Activated CD8-positive, alpha-beta memory T cell treated with anti-CD3 and anti-CD28 coated beads for 36 hours (primary cell): ENCODE measurements around the gene EFHC1. TPM values are rescaled to one million over a fixed set of nuclear protein-coding genes. Genes with fewer than 3 reads are reported as not detected.

ENCODE experiments used
- CTCF ChIA-PET: fragments of 350-600 bp; sonication (Branson Sonifier 250); formaldehyde crosslinking; loops from one replicate; lab custom pipeline; 2021; ENCODE audit warnings: antibody characterized with exemption; lab: Charles Lee
- POLR2A ChIA-PET: fragments of 350-600 bp; sonication (Branson Sonifier 250); formaldehyde crosslinking; loops from one replicate; lab custom pipeline; 2021; ENCODE audit warnings: antibody characterized with exemption; lab: Charles Lee
- total RNA-seq, 2 experiments: library from RNA; stranded (reverse); gene quantifications; one replicate each; pipeline ENCODE4 v1.2.3, GENCODE V29; 2021

EFHC1 gene
- total RNA-seq, 2 experiments from 2014 or later = 2.6 to 3.2 TPM

- ChIA-PET CTCF (no interaction called here), POLR2A (no interaction called here)
Observed at GRCh38 chr6:52493669-52494068, 73.5 kb downstream of the EFHC1 start.

GRCh38 chr6:52494298-52495072 lies 74.3 kb downstream of the EFHC1 start:
- POLR2A ChIA-PET = no interaction called here
- CTCF ChIA-PET = no interaction called here

- CTCF ChIA-PET = no interaction called here
- POLR2A ChIA-PET = no interaction called here
Observed at GRCh38 chr6:52495922-52496321, 75.8 kb downstream of the EFHC1 start.

- POLR2A ChIA-PET = no interaction called here
- CTCF ChIA-PET = no interaction called here
Observed at GRCh38 chr6:52496631-52497030, 76.5 kb downstream of the EFHC1 start.

- ChIA-PET CTCF (no interaction called here), POLR2A (no interaction called here)
Observed at GRCh38 chr6:52497652-52498408, 77.7 kb downstream of the EFHC1 start.

GRCh38 chr6:52498538-52499017 lies 78.4 kb downstream of the EFHC1 start:
- ChIA-PET POLR2A (no interaction called here), CTCF (no interaction called here)

GRCh38 chr6:52499026-52499425 lies 78.9 kb downstream of the EFHC1 start:
- ChIA-PET POLR2A (no interaction called here), CTCF (no interaction called here)

- POLR2A ChIA-PET = no interaction called here
Observed at GRCh38 chr6:52499681-52500236, 79.6 kb downstream of the EFHC1 start.

GRCh38 chr6:52500238-52501129 lies 80.3 kb downstream of the EFHC1 start:
- POLR2A ChIA-PET = no interaction called here

More at GRCh38 chr6:52499681-52500236, 79.6 kb downstream of the EFHC1 start:
- CTCF ChIA-PET = no interaction called here

GRCh38 chr6:52502306-52503029 lies 82.3 kb downstream of the EFHC1 start:
- POLR2A ChIA-PET = no interaction called here
- CTCF ChIA-PET = no interaction called here

More at GRCh38 chr6:52500238-52501129, 80.3 kb downstream of the EFHC1 start:
- CTCF ChIA-PET = no interaction called here

GRCh38 chr6:52503323-52503747 lies 83.2 kb downstream of the EFHC1 start:
- CTCF ChIA-PET = no interaction called here
- POLR2A ChIA-PET = no interaction called here

GRCh38 chr6:52503851-52504781 lies 84.0 kb downstream of the EFHC1 start:
- POLR2A ChIA-PET = no interaction called here
- CTCF ChIA-PET = no interaction called here

- ChIA-PET POLR2A (no interaction called here), CTCF (no interaction called here)
Observed at GRCh38 chr6:52504782-52505136, 84.6 kb downstream of the EFHC1 start.

GRCh38 chr6:52505726-52506409 lies 85.7 kb downstream of the EFHC1 start:
- CTCF ChIA-PET = interaction anchor here (1.1 kb wide), 1 partner anchor 30 kb away, joined by 4 read pairs; no protein-coding TSS in a partner anchor
- POLR2A ChIA-PET = no interaction called here

- ChIA-PET CTCF (interaction anchor here (1.1 kb wide), 1 partner anchor 29 kb away, joined by 4 read pairs; no protein-coding TSS in a partner anchor), POLR2A (no interaction called here)
Observed at GRCh38 chr6:52506476-52506875, 86.3 kb downstream of the EFHC1 start.

- ChIA-PET POLR2A (no interaction called here), CTCF (no interaction called here)
Observed at GRCh38 chr6:52507557-52508260, 87.6 kb downstream of the EFHC1 start.
